ENCODE measurements around the gene TMEM192.
"Not testable (repeated sequence)": the region's sequence is repeated elsewhere in the genome, so short reads cannot be mapped to it uniquely, and the experiment has no call there.

TMEM192 gene

GRCh38 chr4:165073346-165073745 is 39.3 kb downstream of the TMEM192 start:
- H3K9me3 Mint-ChIP-seq; H3K4me1 Mint-ChIP-seq (ENCODE audit: low read depth); H3K27ac Mint-ChIP-seq; H3K4me3 Mint-ChIP-seq; intact Hi-C loops (cut with micrococcal nuclease); H3K27me3 Mint-ChIP-seq: not testable (repeated sequence)
- H3K36me3 Mint-ChIP-seq (ENCODE audit: low read depth), result peaks cover 44% of the 10 kb centered on the region

- peaks cover 16% of the 10 kb centered on the region for H3K36me3 Mint-ChIP-seq (ENCODE audit: low read depth)
- no peaks in the 10 kb centered on the region for H3K4me1 Mint-ChIP-seq (ENCODE audit: low read depth)
- no peaks in the 10 kb centered on the region for H3K9me3 Mint-ChIP-seq
- no peaks in the 10 kb centered on the region for H3K27me3 Mint-ChIP-seq
- intact Hi-C loops (cut with micrococcal nuclease), result no loop called here
- H3K27ac Mint-ChIP-seq, result no peak overlapping the region
- H3K4me3 Mint-ChIP-seq, result no peak overlapping the region
Observed at GRCh38 chr4:165070560-165070959, 42.1 kb downstream of the TMEM192 start.

DNA sequence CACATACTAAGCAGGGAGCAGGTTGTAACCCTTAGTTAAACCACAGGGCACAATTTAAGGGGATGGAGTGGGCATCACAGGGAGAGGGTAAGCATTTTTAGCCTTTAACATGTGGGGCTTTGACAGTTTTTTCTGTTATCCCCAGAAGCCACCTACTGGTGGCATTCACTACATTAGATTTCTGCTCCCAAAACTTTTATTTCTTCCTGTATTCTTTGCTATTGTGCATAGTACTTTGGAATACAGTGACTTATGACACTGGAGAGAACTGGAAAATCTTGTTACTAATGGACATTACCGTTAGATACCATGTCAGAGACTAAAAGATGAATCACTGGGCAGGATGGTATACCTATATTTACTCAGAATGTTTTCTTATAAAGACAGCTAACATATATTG is 51.7 kb downstream of the TMEM192 start:
- Mint-ChIP-seq H3K4me3 (no peak overlapping the region), H3K4me1 (ENCODE audit: low read depth) (no peaks in the 10 kb centered on the region), H3K9me3 (no peaks in the 10 kb centered on the region), H3K36me3 (ENCODE audit: low read depth) (no peaks in the 10 kb centered on the region), H3K27me3 (no peaks in the 10 kb centered on the region), H3K27ac (no peak overlapping the region)
- intact Hi-C loops (cut with micrococcal nuclease), result no loop called here

DNA sequence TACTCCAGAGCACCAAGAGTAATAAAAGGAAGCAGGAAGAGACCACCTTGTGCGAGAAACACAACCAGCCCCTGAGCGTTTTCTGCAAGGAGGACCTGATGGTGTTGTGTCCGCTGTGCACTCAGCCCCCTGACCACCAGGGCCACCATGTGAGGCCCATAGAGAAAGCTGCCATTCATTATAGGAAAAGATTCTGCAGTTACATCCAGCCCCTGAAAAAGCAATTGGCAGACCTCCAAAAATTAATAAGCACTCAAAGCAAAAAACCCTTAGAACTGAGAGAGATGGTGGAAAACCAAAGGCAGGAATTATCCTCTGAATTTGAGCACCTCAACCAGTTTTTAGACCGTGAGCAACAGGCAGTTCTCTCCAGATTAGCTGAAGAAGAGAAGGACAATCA is 53.3 kb downstream of the TMEM192 start:
- Mint-ChIP-seq H3K9me3 (no peaks in the 10 kb centered on the region), H3K4me3 (no peak overlapping the region), H3K36me3 (ENCODE audit: low read depth) (no peaks in the 10 kb centered on the region), H3K27ac (no peak overlapping the region), H3K4me1 (ENCODE audit: low read depth) (no peaks in the 10 kb centered on the region), H3K27me3 (no peaks in the 10 kb centered on the region)
- intact Hi-C loops (cut with micrococcal nuclease), result no loop called here

DNA sequence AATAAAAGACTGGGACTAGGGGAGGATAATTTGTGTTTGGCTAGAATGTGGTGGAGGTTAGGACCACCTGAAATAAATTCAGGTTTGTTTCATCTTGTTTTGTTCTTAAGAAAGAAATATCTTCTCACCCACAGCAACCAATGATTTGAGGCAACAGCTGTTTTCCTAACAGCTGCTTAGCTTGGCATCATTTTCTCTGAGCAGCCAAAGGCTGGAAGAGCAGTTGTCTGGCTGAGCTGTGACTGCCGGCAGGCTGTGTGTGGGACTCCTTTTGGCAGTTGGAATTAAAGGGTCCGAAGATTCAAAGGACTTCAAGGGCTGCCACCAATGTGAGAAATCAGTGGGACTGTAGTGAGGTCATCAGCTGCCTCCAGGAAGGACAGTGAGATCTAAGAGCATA is 54.0 kb downstream of the TMEM192 start:
- Mint-ChIP-seq H3K9me3 (no peaks in the 10 kb centered on the region), H3K4me1 (ENCODE audit: low read depth) (no peaks in the 10 kb centered on the region), H3K36me3 (ENCODE audit: low read depth) (no peaks in the 10 kb centered on the region), H3K4me3 (no peak overlapping the region), H3K27ac (no peak overlapping the region), H3K27me3 (no peaks in the 10 kb centered on the region)
- intact Hi-C loops (cut with micrococcal nuclease), result no loop called here

GRCh38 chr4:165055601-165056000 is 57.1 kb downstream of the TMEM192 start:
- Mint-ChIP-seq H3K4me3 (no peak overlapping the region), H3K27me3 (peaks cover 2% of the 10 kb centered on the region), H3K36me3 (ENCODE audit: low read depth) (no peaks in the 10 kb centered on the region), H3K9me3 (no peaks in the 10 kb centered on the region), H3K4me1 (ENCODE audit: low read depth) (no peaks in the 10 kb centered on the region), H3K27ac (no peak overlapping the region)
- intact Hi-C loops (cut with micrococcal nuclease), result no loop called here

DNA sequence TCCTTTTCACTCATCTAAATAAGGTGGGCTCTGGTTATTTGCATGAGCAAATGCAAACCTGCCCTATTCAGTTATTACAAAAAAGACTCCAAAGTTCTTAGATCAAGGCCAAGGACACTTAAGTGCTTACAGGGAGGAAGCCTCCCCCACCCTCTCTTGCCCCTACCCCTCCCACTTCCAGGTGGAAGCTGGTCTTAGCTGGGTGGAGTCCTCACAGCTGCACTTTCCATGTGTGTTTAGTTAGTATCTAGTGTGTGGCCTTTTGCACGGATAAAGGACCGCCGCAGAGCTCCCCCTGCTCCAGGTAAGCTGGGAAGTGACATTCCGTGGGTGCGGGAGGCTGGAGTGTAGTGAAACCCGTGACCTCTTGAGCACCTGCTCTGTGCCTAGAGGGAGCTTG is 59.0 kb downstream of the TMEM192 start, which contains the start of gene TRIM75:
TRIM75 (plus strand) TSS at position 222 of the 400 bp plus-strand sequence. CDS start 5,282 bp downstream, outside the sequence.
- intact Hi-C loops (cut with micrococcal nuclease), result no loop called here
- Mint-ChIP-seq H3K4me3 (no peak within 1 kb of the TSS), H3K4me1 (ENCODE audit: low read depth) (no peaks in the 10 kb centered on the region), H3K9me3 (no peaks in the 10 kb centered on the region), H3K36me3 (ENCODE audit: low read depth) (no peaks in the 10 kb centered on the region), H3K27me3 (peaks cover 2% of the 10 kb centered on the region), H3K27ac (no peak within 1 kb of the TSS)

- H3K36me3 Mint-ChIP-seq (ENCODE audit: low read depth), result no peaks in the 10 kb centered on the region
- H3K27me3 Mint-ChIP-seq, result peaks cover 2% of the 10 kb centered on the region
- H3K4me3 Mint-ChIP-seq, result no peak overlapping the region
- H3K4me1 Mint-ChIP-seq (ENCODE audit: low read depth), result no peaks in the 10 kb centered on the region
- H3K27ac Mint-ChIP-seq, result no peak overlapping the region
- no peaks in the 10 kb centered on the region for H3K9me3 Mint-ChIP-seq
- intact Hi-C loops (cut with micrococcal nuclease), result no loop called here
Observed at GRCh38 chr4:165052627-165053026, 60.0 kb downstream of the TMEM192 start.

- Mint-ChIP-seq H3K9me3 (no peaks in the 10 kb centered on the region), H3K36me3 (ENCODE audit: low read depth) (no peaks in the 10 kb centered on the region), H3K4me3 (no peak overlapping the region), H3K27me3 (peaks cover 4% of the 10 kb centered on the region), H3K4me1 (ENCODE audit: low read depth) (no peaks in the 10 kb centered on the region), H3K27ac (no peak overlapping the region)
- intact Hi-C loops (cut with micrococcal nuclease), result no loop called here
Observed at GRCh38 chr4:165048170-165048569, 64.5 kb downstream of the TMEM192 start.

- H3K27me3 Mint-ChIP-seq, result no peaks in the 10 kb centered on the region
- intact Hi-C loops (cut with micrococcal nuclease), result no loop called here
- no peaks in the 10 kb centered on the region for H3K36me3 Mint-ChIP-seq (ENCODE audit: low read depth)
- H3K9me3 Mint-ChIP-seq, result peaks cover 12% of the 10 kb centered on the region
- H3K4me1 Mint-ChIP-seq (ENCODE audit: low read depth), result no peaks in the 10 kb centered on the region
- no peak within 1 kb of the TSS for H3K4me3 Mint-ChIP-seq
- H3K27ac Mint-ChIP-seq, result no peak within 1 kb of the TSS
Observed at GRCh38 chr4:165031436-165032211, 81.0 kb downstream of the TMEM192 start, which contains the start of gene TRIM60. Gene TRIM60, plus strand, starts transcription at chr4:165031999. Its CDS starts 8,074 bp downstream, at chr4:165040073.

- Mint-ChIP-seq H3K27me3 (no peaks in the 10 kb centered on the region), H3K9me3 (peaks cover 12% of the 10 kb centered on the region), H3K4me1 (ENCODE audit: low read depth) (no peaks in the 10 kb centered on the region), H3K27ac (no peak overlapping the region), H3K36me3 (ENCODE audit: low read depth) (no peaks in the 10 kb centered on the region), H3K4me3 (no peak overlapping the region)
- intact Hi-C loops (cut with micrococcal nuclease), result no loop called here
Observed at GRCh38 chr4:165027762-165028402, 84.8 kb downstream of the TMEM192 start.

DNA sequence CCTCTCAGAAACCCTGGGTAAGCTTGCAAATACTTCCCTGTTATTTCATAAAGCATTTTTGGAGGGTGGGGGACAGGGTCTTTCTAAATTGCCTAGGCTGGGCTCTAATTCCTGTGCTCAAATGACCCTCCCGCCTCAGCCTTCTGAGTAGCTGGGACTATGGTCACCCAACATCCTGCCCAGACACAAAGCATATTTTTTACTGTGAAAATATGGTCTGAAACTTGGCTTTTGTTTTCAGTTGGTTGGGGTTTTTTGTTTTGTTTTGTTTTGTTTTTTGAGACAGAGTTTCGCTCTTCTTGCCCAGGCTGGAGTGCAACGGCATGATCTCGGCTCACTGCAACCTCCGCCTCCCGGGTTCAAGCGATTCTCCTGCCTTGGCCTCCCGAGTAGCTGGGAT is 86.9 kb downstream of the TMEM192 start:
- intact Hi-C loops (cut with micrococcal nuclease); H3K4me1 Mint-ChIP-seq (ENCODE audit: low read depth); H3K27ac Mint-ChIP-seq; H3K9me3 Mint-ChIP-seq; H3K36me3 Mint-ChIP-seq (ENCODE audit: low read depth); H3K4me3 Mint-ChIP-seq; H3K27me3 Mint-ChIP-seq: not testable (repeated sequence)

All from dendritic cell treated with granulocyte-macrophage colony-stimulating factor and Interleukin-4, amounts not matched to agents 40 ng/mL and 50 ng/mL, for 4 days (primary cell).